Adrenal gland (tissue), 12 donors: ENCODE measurements around the gene HNF4A. TPM values are rescaled to one million over a fixed set of nuclear protein-coding genes. Genes with fewer than 3 reads are reported as not detected.
A peak's percentile ranks its signal among the peaks of the same experiment; 100 is the strongest.

Experiments
- DNase-seq, 7 donors: peaks; one replicate each; pipeline ENCODE4 v3.0.0-alpha.2; 2019 to 2020
- H3K27ac ChIP-seq, 5 donors: fragments of 200-600 bp; sonication (generic) in 4 of 5; 1 replicate in 3 of 5; 2 replicates in 2 of 5; pipeline versions ENCODE4 v1.5.1 to v1.8.0; 2016 to 2020; ENCODE audit warnings: mild to moderate bottlenecking in 1 of 5
- H3K27me3 ChIP-seq: fragments of 200-600 bp; 2 replicates; pipeline ENCODE4 v1.8.0; 2021
- H3K36me3 ChIP-seq, 2 donors: fragments of 200-600 bp; replicated peaks in 1 of 2; 1 replicate in 1 of 2; 2 replicates in 1 of 2; pipeline versions ENCODE4 v1.5.1 to v1.8.0; 2018 to 2022
- H3K4me1 ChIP-seq, 2 donors: fragments of 200-600 bp; replicated peaks in 1 of 2; 1 replicate in 1 of 2; 2 replicates in 1 of 2; pipeline versions ENCODE4 v1.5.1 to v1.8.0; 2018 to 2021
- H3K4me3 ChIP-seq, 4 donors: fragments of 200-600 bp; sonication (generic) in 3 of 4; one replicate each; pipeline ENCODE4 v1.5.1; 2016 to 2018
- H3K9me3 ChIP-seq, 3 donors: fragments of 200-600 bp; sonication (generic) in 1 of 3; replicated peaks in 1 of 3; 1 replicate in 2 of 3; 2 replicates in 1 of 3; pipeline versions ENCODE4 v1.5.1 to v1.8.0; 2016 to 2021
- POLR2A ChIP-seq, 2 donors: fragments of 450-650 bp; IDR thresholded peaks; one replicate each; pipeline ENCODE4 v1.6.1; 2017; ENCODE audit warnings: antibody characterized with exemption in 2 of 2, mild to moderate bottlenecking in 2 of 2, moderate library complexity in 1 of 2
- WGBS, 4 donors: extraction: QIAGEN DNeasy Blood & Tissue Kit in 2 of 4; methylation state at CpG; one replicate each; pipeline versions ENCODE4 v1.1.5 to v1.1.7; 2013 to 2017; 5-methylcytosine and 5-hydroxymethylcytosine counted together
- intact Hi-C, 2 donors: fragments of 100-400 bp; cut with DNase I; formaldehyde crosslinking; loops; one replicate each; pipeline versions ENCODE4 v1.14.1 to v1.15.0; 2022 to 2023
- polyA plus RNA-seq, 3 donors: library from polyadenylated mRNA; stranded (reverse); fragments of 200-250 nt in 2 of 3; fragments of 350-450 nt in 1 of 3; fragmentation: Illumina TruSeq in 1 of 3; extraction: RNeasy Lipid Tissue Mini Kit (QIAGEN cat#74804) in 1 of 3; gene quantifications; one replicate each; pipeline ENCODE4 v1.2.3, GENCODE V29; 2013 to 2014
- total RNA-seq, 9 donors: library from RNA; depleted of rRNA in 4 of 9; stranded (reverse); fragments of >200 nt in 4 of 9; fragments of 120-200 nt in 1 of 9; fragmentation: NEBNext Ultra II Directional in 1 of 9; extraction: Animal tissue kit (Norgen Biotek cat#: 25700) in 1 of 9; gene quantifications; one replicate each; pipeline versions ENCODE4 v1.1.0 to v1.2.4, GENCODE V29; 2013 to 2023
- TF ChIP-seq, protein P1 (sequence below), 6 experiments: fragments of 450-650 bp in 4 of 6; fragments of 200-600 bp in 2 of 6; sonication (generic) in 1 of 6; IDR thresholded peaks; 1 replicate in 5 of 6; 2 replicates in 1 of 6; pipeline versions ENCODE4 v1.5.1 to v1.8.0; 2016 to 2021; ENCODE audit warnings: antibody characterized with exemption in 6 of 6, mild to moderate bottlenecking in 2 of 6, moderate library complexity in 1 of 6
- donor health status: healthy with polysubstance abuse.
- donor health status: Bipolar disorder and iron deficiency.
- donor health status: DM: yes; HTN: yes; CAD: no.
- donor health status: DM: no; HTN: no; CAD: no.
- donor health status: DM: no; HTN: no; CAD: no.
- donor health status: DM: yes; HTN: yes; CAD: no.

The HNF4A gene
- total and polyA plus RNA-seq, 12 donors: 0.06 to 0.78 (median 0.13) TPM; not detected in 2

DNA sequence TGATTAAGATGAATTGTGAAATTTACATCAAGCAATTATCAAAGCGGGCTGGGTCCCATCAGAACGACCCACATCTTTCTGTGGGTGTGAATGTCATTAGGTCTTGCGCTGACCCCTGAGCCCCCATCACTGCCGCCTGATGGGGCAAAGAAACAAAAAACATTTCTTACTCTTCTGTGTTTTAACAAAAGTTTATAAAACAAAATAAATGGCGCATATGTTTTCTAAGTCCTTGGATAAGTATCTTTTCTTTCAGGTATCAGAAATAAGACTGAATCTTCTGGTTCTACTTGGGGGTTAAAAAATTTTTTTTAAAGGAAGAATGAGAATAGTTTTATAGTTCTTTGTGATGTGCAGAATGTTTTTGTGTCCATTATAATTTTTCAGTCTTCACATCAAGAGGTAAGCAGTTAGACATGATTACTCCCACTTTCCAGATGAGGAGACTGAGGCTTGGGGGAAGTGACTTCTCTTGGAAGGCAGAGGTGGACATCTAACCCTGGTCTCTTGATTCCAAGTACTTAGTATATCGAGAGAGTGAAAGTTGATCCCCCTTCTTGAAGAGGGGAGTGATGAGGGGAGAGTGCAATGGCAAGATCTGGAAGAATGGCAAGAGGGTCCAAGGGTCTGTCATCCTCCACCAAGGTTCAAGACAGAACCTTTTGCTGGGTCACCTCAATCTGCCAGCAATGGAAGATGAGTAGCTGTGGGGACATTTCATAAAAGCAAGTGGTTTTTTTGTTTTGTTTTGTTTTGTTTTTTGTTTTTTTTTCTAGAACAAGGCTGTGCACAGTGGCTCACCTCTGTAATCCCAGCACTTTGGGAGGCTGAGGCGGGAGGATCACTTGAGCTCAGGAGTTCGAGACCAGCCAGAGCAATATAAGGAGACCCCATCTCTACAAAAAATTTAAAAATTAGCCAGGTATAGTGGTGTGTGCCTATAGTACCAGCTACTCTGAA, 77.4 kb downstream of the HNF4A start:
- 75 to 85% (median 80%) methylated on average over 8 of the region's 8 CpGs for WGBS, 4 donors
- H3K4me3 ChIP-seq: no peak overlapping the region

DNA sequence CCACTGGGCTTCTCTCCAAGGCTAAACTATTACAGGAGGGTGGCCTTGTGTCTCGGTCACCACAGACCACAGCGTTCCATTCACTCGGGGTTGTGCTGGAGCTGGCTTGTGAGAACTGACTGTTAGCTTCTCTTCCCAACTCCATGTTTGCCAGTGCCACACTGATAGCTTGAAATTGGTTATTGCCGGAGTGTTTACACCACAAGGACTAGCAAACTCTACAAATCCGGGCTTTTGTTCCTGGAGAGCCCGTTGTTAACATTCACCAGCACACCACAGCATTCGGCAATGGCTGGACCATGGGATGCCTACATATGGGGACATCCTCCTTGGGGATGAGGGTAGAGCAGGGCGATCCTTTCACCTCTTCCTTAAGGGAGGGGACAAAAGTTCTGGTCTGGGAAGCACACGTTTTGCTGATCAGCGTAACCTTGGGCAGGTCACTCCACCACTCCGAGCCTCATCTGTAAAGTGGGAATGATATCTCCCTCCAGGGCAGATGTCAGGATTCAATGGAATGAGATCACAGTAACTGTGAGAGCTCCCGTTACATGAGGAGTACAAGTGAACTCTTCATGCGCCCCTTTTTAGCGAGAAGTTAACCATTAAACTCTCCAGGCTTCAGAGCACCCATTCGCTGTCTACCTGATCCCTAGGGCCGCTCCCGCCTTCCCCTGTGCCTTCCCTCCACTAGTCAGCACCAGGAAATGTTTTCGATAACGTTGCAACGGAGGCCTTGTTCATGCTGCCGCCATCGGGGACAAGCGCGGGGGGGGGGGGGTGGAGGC, 78.4 kb downstream of the HNF4A start:
- Histone ChIP-seq H3K4me3 (no peak overlapping the region), H3K4me1 (peaks cover 0 to 5% of the 10 kb centered on the region in 2 donors), H3K27me3 (no peaks in the 10 kb centered on the region), H3K27ac (peak overlapping the region in 1 of 5 donors; percentile 7), H3K36me3 (no peaks in the 10 kb centered on the region), H3K9me3 (no peaks in the 10 kb centered on the region)
- intact Hi-C loops: no loop called here
- WGBS, 4 donors: 67 to 73% (median 72%) methylated on average over 23 to 24 of the region's 24 CpGs
- no peak for TF ChIP-seq POLR2A (IDR thresholded peaks at IDR 0.05)
- TF ChIP-seq, protein P1, sequence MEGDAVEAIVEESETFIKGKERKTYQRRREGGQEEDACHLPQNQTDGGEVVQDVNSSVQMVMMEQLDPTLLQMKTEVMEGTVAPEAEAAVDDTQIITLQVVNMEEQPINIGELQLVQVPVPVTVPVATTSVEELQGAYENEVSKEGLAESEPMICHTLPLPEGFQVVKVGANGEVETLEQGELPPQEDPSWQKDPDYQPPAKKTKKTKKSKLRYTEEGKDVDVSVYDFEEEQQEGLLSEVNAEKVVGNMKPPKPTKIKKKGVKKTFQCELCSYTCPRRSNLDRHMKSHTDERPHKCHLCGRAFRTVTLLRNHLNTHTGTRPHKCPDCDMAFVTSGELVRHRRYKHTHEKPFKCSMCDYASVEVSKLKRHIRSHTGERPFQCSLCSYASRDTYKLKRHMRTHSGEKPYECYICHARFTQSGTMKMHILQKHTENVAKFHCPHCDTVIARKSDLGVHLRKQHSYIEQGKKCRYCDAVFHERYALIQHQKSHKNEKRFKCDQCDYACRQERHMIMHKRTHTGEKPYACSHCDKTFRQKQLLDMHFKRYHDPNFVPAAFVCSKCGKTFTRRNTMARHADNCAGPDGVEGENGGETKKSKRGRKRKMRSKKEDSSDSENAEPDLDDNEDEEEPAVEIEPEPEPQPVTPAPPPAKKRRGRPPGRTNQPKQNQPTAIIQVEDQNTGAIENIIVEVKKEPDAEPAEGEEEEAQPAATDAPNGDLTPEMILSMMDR (IDR thresholded peaks at IDR 0.05): no peak
- DNase-seq: peak in 6 of 7 donors; percentile 54 to 70 (median 64)

More for the DNA sequence above, 77.4 kb downstream of the HNF4A start:
- no peaks in the 10 kb centered on the region for H3K9me3 ChIP-seq
- no peaks in the 10 kb centered on the region for H3K36me3 ChIP-seq
- no peak for DNase-seq
- peaks cover 0 to 5% of the 10 kb centered on the region in 2 donors for H3K4me1 ChIP-seq
- no peak overlapping the region for H3K27ac ChIP-seq
- TF ChIP-seq, protein P1 (IDR thresholded peaks at IDR 0.05): no peak
- TF ChIP-seq POLR2A (IDR thresholded peaks at IDR 0.05): no peak
- intact Hi-C loops: no loop called here
- H3K27me3 ChIP-seq: no peaks in the 10 kb centered on the region

DNA sequence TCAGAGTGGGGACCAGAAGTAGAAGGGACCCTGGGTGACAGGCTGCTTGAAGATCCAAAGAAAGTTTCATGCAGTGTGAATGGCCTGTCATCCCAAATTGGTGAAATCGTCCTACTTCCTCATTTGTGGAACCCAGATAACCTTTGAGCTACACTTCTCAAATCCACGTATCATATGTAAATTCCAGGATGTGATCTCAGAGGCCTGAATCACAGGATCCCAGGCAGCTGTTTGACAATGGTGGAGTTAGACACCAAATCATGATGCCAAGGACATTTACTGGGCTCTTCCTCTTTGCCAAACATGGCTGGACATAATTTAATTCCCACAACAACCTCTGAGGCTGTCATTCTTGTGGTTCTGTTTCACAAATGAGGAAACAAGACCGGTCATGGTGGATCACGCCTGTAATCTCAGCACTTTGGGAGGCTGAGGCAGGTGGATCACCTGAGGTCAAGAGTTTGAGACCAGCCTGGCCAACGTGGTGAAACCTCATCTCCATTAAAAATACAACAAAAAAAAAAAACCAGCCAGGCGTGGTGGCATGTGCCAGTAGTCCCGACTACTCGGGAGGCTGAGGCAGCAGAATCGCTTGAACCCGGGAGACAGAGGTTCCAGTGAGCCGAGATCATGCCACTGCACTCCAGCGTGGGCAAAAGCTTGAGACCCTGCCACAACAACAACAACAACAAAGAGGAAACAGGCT, 80.3 kb downstream of the HNF4A start:
- peak in 1 of 7 donors; percentile 37 for DNase-seq
- Histone ChIP-seq H3K4me3 (no peak overlapping the region), H3K4me1 (peaks cover 0 to 5% of the 10 kb centered on the region in 2 donors), H3K9me3 (no peaks in the 10 kb centered on the region), H3K27me3 (no peaks in the 10 kb centered on the region), H3K36me3 (no peaks in the 10 kb centered on the region), H3K27ac (no peak overlapping the region)
- no peak for TF ChIP-seq POLR2A (IDR thresholded peaks at IDR 0.05)
- TF ChIP-seq, protein P1 (IDR thresholded peaks at IDR 0.05): no peak
- intact Hi-C loops: no loop called here
- 76 to 79% (median 78%) methylated on average over 12 of the region's 12 CpGs for WGBS, 4 donors
